H1 (cell line): ENCODE results near the gene WNT7A. TPM values are rescaled to one million over a fixed set of nuclear protein-coding genes. Genes with fewer than 3 reads are reported as not detected.

Experiments
- CTCF ChIA-PET: fragments of 300-600 bp; sonication (Branson Sonifier 250); formaldehyde crosslinking; loops from one replicate; lab custom pipeline; 2021; ENCODE audit not compliant: partially characterized antibody; lab: Charles Lee
- POLR2A ChIA-PET: fragments of 300-600 bp; sonication (Branson Sonifier 250); formaldehyde crosslinking; loops from one replicate; lab custom pipeline; 2021; ENCODE audit warnings: inconsistent platforms; ENCODE audit not compliant: partially characterized antibody; lab: Charles Lee
- DNase-seq, 2 experiments: peaks; one replicate each; pipeline versions ENCODE4 v3.0.0 to v3.0.0-alpha.2; 2010 to 2022; ENCODE audit warnings: low spot score in 2 of 2, low read depth in 1 of 2, mixed read lengths in 1 of 2
- FAIRE-seq: peaks from 2 replicates; lab custom pipeline; 2011; peaks lifted over from hg19 to GRCh38; lab: Jason Lieb, UNC
- H2AFZ ChIP-seq: 2 replicates; pipeline ENCODE4 v1.8.1; 2012; ENCODE audit warnings: low read length, inconsistent platforms
- H2AK5ac ChIP-seq: 2 replicates; pipeline ENCODE4 v1.6.1; 2013; ENCODE audit warnings: low read depth, low read length
- H2BK120ac ChIP-seq: replicated peaks from 2 replicates; pipeline ENCODE3; 2013; ENCODE audit warnings: low read depth, low read length, inconsistent platforms
- H2BK12ac ChIP-seq: 2 replicates; pipeline ENCODE4 v1.6.1; 2013; ENCODE audit warnings: low read depth, low read length
- H2BK15ac ChIP-seq: 2 replicates; pipeline ENCODE4 v1.6.1; 2013; ENCODE audit warnings: low read length
- H2BK20ac ChIP-seq: 2 replicates; pipeline ENCODE4 v1.6.1; 2013; ENCODE audit warnings: low read length
- H2BK5ac ChIP-seq: 2 replicates; pipeline ENCODE4 v1.6.1; 2013; ENCODE audit warnings: low read depth, low read length
- H3K14ac ChIP-seq: 2 replicates; pipeline ENCODE4 v1.6.1; 2013; ENCODE audit warnings: inconsistent platforms; ENCODE audit not compliant: insufficient read length
- H3K18ac ChIP-seq: 2 replicates; pipeline ENCODE4 v1.6.1; 2013; ENCODE audit warnings: low read length; ENCODE audit errors: extremely low read depth
- H3K23ac ChIP-seq: 2 replicates; pipeline ENCODE4 v1.6.1; 2013; ENCODE audit warnings: inconsistent platforms; ENCODE audit not compliant: insufficient read length
- H3K23me2 ChIP-seq: 2 replicates; pipeline ENCODE4 v1.6.1; 2013; ENCODE audit warnings: low read depth, low read length
- H3K27ac ChIP-seq: 2 replicates; pipeline ENCODE4 v1.6.1; 2011; ENCODE audit warnings: low read depth, low read length, inconsistent platforms
- H3K27me3 ChIP-seq, 4 experiments: replicated peaks in 1 of 4; 1 replicate in 1 of 4; 2 replicates in 3 of 4; pipeline versions ENCODE4 v1.6.1 to v1.8.1; 2011 to 2013; ENCODE audit warnings: low read length in 3 of 4, mild to moderate bottlenecking in 3 of 4, inconsistent platforms in 2 of 4, mixed read lengths in 2 of 4, moderate library complexity in 1 of 4; ENCODE audit not compliant: control insufficient read depth in 3 of 4, insufficient read depth in 3 of 4; ENCODE audit errors: extremely low read depth in 1 of 4
- H3K36me3 ChIP-seq, 4 experiments: 2 replicates each; pipeline versions ENCODE4 v1.6.1 to v1.8.1; 2011 to 2013; ENCODE audit warnings: mild to moderate bottlenecking in 4 of 4, low read length in 3 of 4, moderate library complexity in 2 of 4, control low read depth in 1 of 4, inconsistent platforms in 1 of 4; ENCODE audit not compliant: insufficient read depth in 4 of 4, control insufficient read depth in 2 of 4
- H3K4ac ChIP-seq: replicated peaks from 2 replicates; pipeline ENCODE3; 2013; ENCODE audit warnings: low read length, low read depth, mixed read lengths, inconsistent platforms; ENCODE audit not compliant: insufficient read length
- H3K4me1 ChIP-seq, 4 experiments: replicated peaks in 1 of 4; 1 replicate in 1 of 4; 2 replicates in 3 of 4; pipeline versions ENCODE4 v1.6.1 to v1.8.1; 2011 to 2013; ENCODE audit warnings: low read length in 3 of 4, inconsistent platforms in 2 of 4, mixed read lengths in 1 of 4; ENCODE audit not compliant: insufficient read depth in 4 of 4, control insufficient read depth in 3 of 4
- H3K4me2 ChIP-seq, 2 experiments: 2 replicates each; pipeline versions ENCODE4 v1.6.1 to v1.8.1; 2011 to 2013; ENCODE audit warnings: low read depth in 2 of 2, low read length in 2 of 2, control low read depth in 1 of 2, inconsistent platforms in 1 of 2, mild to moderate bottlenecking in 1 of 2; ENCODE audit not compliant: insufficient read depth in 1 of 2
- H3K4me3 ChIP-seq, 4 experiments: fragments of 200-600, 300-600 bp in 1 of 4; sonication (generic), shearing (Covaris generic), sonication (Bioruptor Twin) in 1 of 4; 2 replicates each; pipeline versions ENCODE4 v1.5.1 to v1.8.1; 2011 to 2016; ENCODE audit warnings: low read length in 4 of 4, low read depth in 3 of 4, control low read depth in 2 of 4, inconsistent platforms in 2 of 4, mild to moderate bottlenecking in 2 of 4, mixed read lengths in 1 of 4, moderate library complexity in 1 of 4; ENCODE audit not compliant: insufficient read depth in 2 of 4; ENCODE audit errors: extremely low read depth in 1 of 4
- H3K56ac ChIP-seq: replicated peaks from 2 replicates; pipeline ENCODE3; 2013; ENCODE audit warnings: low read depth, mild to moderate bottlenecking, mixed read lengths, low read length, inconsistent platforms; ENCODE audit not compliant: insufficient read length
- H3K79me1 ChIP-seq: 2 replicates; pipeline ENCODE4 v1.6.1; 2013; ENCODE audit warnings: low read depth, low read length, control low read depth
- H3K79me2 ChIP-seq, 2 experiments: 2 replicates each; pipeline versions ENCODE4 v1.6.1 to v1.8.1; 2012 to 2013; ENCODE audit warnings: low read length in 2 of 2, mild to moderate bottlenecking in 2 of 2, inconsistent platforms in 1 of 2; ENCODE audit not compliant: insufficient read depth in 2 of 2, control insufficient read depth in 1 of 2
- H3K9ac ChIP-seq, 4 experiments: replicated peaks in 1 of 4; 1 replicate in 1 of 4; 2 replicates in 3 of 4; pipeline versions ENCODE4 v1.6.1 to v1.8.1; 2011 to 2013; ENCODE audit warnings: low read depth in 3 of 4, low read length in 3 of 4, control low read depth in 2 of 4, mild to moderate bottlenecking in 2 of 4, moderate library complexity in 2 of 4, inconsistent platforms in 1 of 4; ENCODE audit errors: extremely low read depth in 1 of 4
- H3K9me3 ChIP-seq, 2 experiments: 2 replicates each; pipeline versions ENCODE4 v1.6.1 to v1.8.1; 2012 to 2013; ENCODE audit warnings: mild to moderate bottlenecking in 2 of 2, moderate library complexity in 2 of 2, control low read depth in 1 of 2, inconsistent platforms in 1 of 2, low read depth in 1 of 2, low read length in 1 of 2, mixed read lengths in 1 of 2; ENCODE audit not compliant: insufficient read depth in 2 of 2
- H4K20me1 ChIP-seq, 2 experiments: replicated peaks in 1 of 2; 2 replicates each; pipeline versions ENCODE3 to v1.8.1; 2011 to 2013; ENCODE audit warnings: inconsistent platforms in 2 of 2, low read length in 2 of 2, mild to moderate bottlenecking in 1 of 2; ENCODE audit not compliant: insufficient read depth in 2 of 2, control insufficient read depth in 1 of 2
- H4K5ac ChIP-seq: 2 replicates; pipeline ENCODE4 v1.6.1; 2013; ENCODE audit warnings: low read length, low read depth, mixed read lengths, inconsistent platforms; ENCODE audit not compliant: insufficient read length
- H4K8ac ChIP-seq: 2 replicates; pipeline ENCODE4 v1.8.0; 2013; ENCODE audit warnings: mild to moderate bottlenecking, moderate library complexity, low read length, inconsistent platforms; ENCODE audit not compliant: insufficient read depth; ENCODE audit errors: extremely low read depth
- H4K91ac ChIP-seq: replicated peaks from 2 replicates; pipeline ENCODE3; 2013; ENCODE audit warnings: low read length, mixed read lengths, inconsistent platforms; ENCODE audit not compliant: insufficient read length
- JUN ChIP-seq: IDR thresholded peaks from 2 replicates; pipeline ENCODE4 v1.6.1; 2011; ENCODE audit warnings: low read depth, mild to moderate bottlenecking, improper control_type of control experiment, low read length
- RAD21 ChIP-seq, 2 experiments: IDR thresholded peaks in 1 of 2; conservative IDR thresholded peaks in 1 of 2; 2 replicates each; pipeline ENCODE4 v1.6.1; 2011; ENCODE audit warnings: low read depth in 2 of 2, low read length in 2 of 2, improper control_type of control experiment in 1 of 2, inconsistent platforms in 1 of 2, mild to moderate bottlenecking in 1 of 2, moderate library complexity in 1 of 2
- WGBS, 2 experiments: shearing (Covaris generic) in 1 of 2; methylation state at CpG; one replicate each; pipeline versions ENCODE4 v1.1.6 to v1.1.7; 2013 to 2015; ENCODE audit warnings: low lambda C conversion rate in 2 of 2, mixed read lengths in 2 of 2, inconsistent platforms in 1 of 2, low coverage in 1 of 2, missing lambda C conversion rate in 1 of 2; ENCODE audit not compliant: insufficient replicate concordance in 2 of 2, insufficient coverage in 1 of 2, insufficient read length in 1 of 2; ENCODE audit errors: extremely low coverage in 1 of 2, missing lambda C conversion rate in 1 of 2; 5-methylcytosine and 5-hydroxymethylcytosine counted together
- polyA plus RNA-seq, 7 experiments: library from polyadenylated mRNA; depleted of rRNA in 3 of 7; stranded (reverse) in 5 of 7; unstranded in 2 of 7; fragments of >200 nt in 5 of 7; fragments of 200-250 nt in 2 of 7; gene quantifications; 1 replicate in 5 of 7; 2 replicates in 1 of 7; 4 replicates in 1 of 7; pipeline versions ENCODE4 v1.2.1 to v1.2.3, GENCODE V29; 2011 to 2013; ENCODE audit warnings: missing spikeins in 2 of 7, mixed read lengths in 2 of 7
- total RNA-seq: library from RNA; stranded (reverse); fragmentation: NEBNext Ultra II Directional; extraction: Animal tissue kit (Norgen Biotek cat#: 25700); gene quantifications from 2 replicates; pipeline ENCODE4 v1.2.1, GENCODE V29; 2021

WNT7A gene
- total and polyA plus RNA-seq, 2 of the 8 experiments (the other 6 are each of a cell fraction or from before 2014, with no cell fraction given) = 0.02 TPM; not detected in 1

GRCh38 chr3:13881536-13882410 lies 1.9 kb upstream of the WNT7A start:
- POLR2A ChIA-PET = no interaction called here
- H2BK20ac ChIP-seq = no peak overlapping the region
- peaks cover 46 to 70% (median 56%) of the 10 kb centered on the region in 4 experiments for H3K27me3 ChIP-seq
- H2AK5ac ChIP-seq = no peak overlapping the region
- H3K79me1 ChIP-seq = no peaks in the 10 kb centered on the region
- H3K56ac ChIP-seq = no peak overlapping the region
- no peak overlapping the region for H3K4me3 ChIP-seq
- peaks cover 0 to 15% (median 5%) of the 10 kb centered on the region in 4 experiments; a peak in 6 of 7 replicates for H3K4me1 ChIP-seq
- H2BK120ac ChIP-seq = no peak overlapping the region
- no peak overlapping the region for H4K8ac ChIP-seq
- H3K9me3 ChIP-seq = no peaks in the 10 kb centered on the region
- H3K27ac ChIP-seq = no peak overlapping the region
- no peak overlapping the region for H3K9ac ChIP-seq
- H3K18ac ChIP-seq = no peak overlapping the region
- no peak overlapping the region for H2BK5ac ChIP-seq
- no peak overlapping the region for H4K5ac ChIP-seq
- no peak overlapping the region for H3K4ac ChIP-seq
- H2AFZ ChIP-seq = no peak overlapping the region
- H4K20me1 ChIP-seq = peaks cover 0 to 4% of the 10 kb centered on the region in 2 experiments
- H2BK12ac ChIP-seq = no peak overlapping the region
- TF ChIP-seq JUN = no peak
- TF ChIP-seq RAD21 (IDR thresholded peaks at IDR 0.05 in 1 of 2, conservative IDR thresholded peaks at IDR 0.05 in 1 of 2; ENCODE audit: low read depth in 2 of 2, low read length in 2 of 2) = peak in 1 of 2 experiments; percentile 16; a peak in 1 of 4 replicates
- H3K14ac ChIP-seq = no peak overlapping the region
- 88% methylated on average over 7 of the region's 7 CpGs; no CpG with 5 or more reads in 1 of the 2 experiments for WGBS, 2 experiments
- no peak overlapping the region for H4K91ac ChIP-seq
- H3K4me2 ChIP-seq = no peak overlapping the region; a peak in 1 of 4 replicates
- no peaks in the 10 kb centered on the region for H3K36me3 ChIP-seq
- FAIRE-seq (no peak), DNase-seq (peak in 1 of 2 experiments; percentile 34)
- no peak overlapping the region for H3K23ac ChIP-seq
- H3K23me2 ChIP-seq = peaks cover 19% of the 10 kb centered on the region; the same call in 1 of the 2 replicates
- CTCF ChIA-PET = interaction anchor here (0.5 to 19.2 kb wide), 49 partner anchors 9 to 508 kb away, joined by 3 to 765 read pairs (median 4); no protein-coding TSS in a partner anchor
- no peak overlapping the region for H2BK15ac ChIP-seq
- H3K79me2 ChIP-seq = no peaks in the 10 kb centered on the region
